ENCODE results near the gene CCDC146. TPM values are rescaled to one million over a fixed set of nuclear protein-coding genes. Genes with fewer than 3 reads are reported as not detected.

CCDC146 gene
- total RNA-seq, 1 experiment from 2014 or later, result 0.72 TPM

GRCh38 chr7:77254915-77255314 is 132.5 kb downstream of the CCDC146 start:
- H3K18ac ChIP-seq (ENCODE audit: insufficient read length, low read depth, low read length), result no peak overlapping the region
- H2BK15ac ChIP-seq (ENCODE audit: low read depth, low read length), result no peak overlapping the region
- WGBS (ENCODE audit: extremely low coverage, insufficient read length, low lambda C conversion rate), result no CpG with 5 or more reads among the region's 2 CpGs
- no peak for TF ChIP-seq CTCF (conservative IDR thresholded peaks at IDR 0.05)
- no peak for DNase-seq
- H3K4me1 ChIP-seq (ENCODE audit: insufficient read depth, low read length), result peaks cover 2% of the 10 kb centered on the region
- H3K27ac Mint-ChIP-seq, result no peak overlapping the region
- H3K27me3 ChIP-seq (ENCODE audit: insufficient read depth, low read length), result no peaks in the 10 kb centered on the region
- H3K4me3 Mint-ChIP-seq, result no peak overlapping the region
- H4K5ac ChIP-seq (ENCODE audit: insufficient read length, low read depth, low read length), result no peak overlapping the region
- no peak overlapping the region for H3K56ac ChIP-seq (ENCODE audit: insufficient read length, low read depth, low read length)
- no peak overlapping the region for H3T11ph ChIP-seq (ENCODE audit: low read length)
- H3K9me3 ChIP-seq (ENCODE audit: control insufficient read depth, low read depth, low read length), result no peaks in the 10 kb centered on the region
- H3K4ac ChIP-seq (ENCODE audit: low read depth, low read length), result no peak overlapping the region
- no peak overlapping the region for H3K27ac ChIP-seq (ENCODE audit: insufficient read length, low read depth, low read length)
- H2BK120ac ChIP-seq (ENCODE audit: low read depth, low read length, poor library complexity, severe bottlenecking), result no peak overlapping the region
- H2BK20ac ChIP-seq (ENCODE audit: low read depth, low read length, poor library complexity, severe bottlenecking), result no peak overlapping the region
- H3K14ac ChIP-seq (ENCODE audit: insufficient read depth, low read length), result no peak overlapping the region
- H4K91ac ChIP-seq (ENCODE audit: insufficient read length, low read depth, low read length), result no peak overlapping the region
- H3K27me3 Mint-ChIP-seq (ENCODE audit: low read depth), result no peaks in the 10 kb centered on the region; the same call in none of the 2 replicates
- no peak overlapping the region for H3K9ac ChIP-seq (ENCODE audit: extremely low read depth, insufficient read length, low read length)
- no peak overlapping the region for H2BK12ac ChIP-seq (ENCODE audit: insufficient read length, low read depth, low read length)
- H3K79me2 ChIP-seq (ENCODE audit: insufficient read depth, low read length), result no peaks in the 10 kb centered on the region
- H3K9me3 Mint-ChIP-seq, result no peaks in the 10 kb centered on the region; a peak in 1 of 5 replicates
- H4K8ac ChIP-seq (replicated peaks; ENCODE audit: insufficient read length, low read depth, low read length), result no peak overlapping the region
- no peaks in the 10 kb centered on the region for H3K23me2 ChIP-seq (ENCODE audit: insufficient read length, low read depth, low read length, poor library complexity, severe bottlenecking)
- H3K36me3 Mint-ChIP-seq (ENCODE audit: insufficient read depth in 1 of 3, low read depth in 3 of 3), result no peaks in the 10 kb centered on the region
- H3K23ac ChIP-seq (ENCODE audit: insufficient read length, low read depth, low read length), result no peak overlapping the region
- H4K20me1 ChIP-seq (ENCODE audit: control insufficient read depth, insufficient read depth, insufficient read length), result no peaks in the 10 kb centered on the region
- no peak overlapping the region for H2AFZ ChIP-seq (ENCODE audit: low read length)
- peaks cover 5 to 6% of the 10 kb centered on the region in 2 experiments for H3K4me1 Mint-ChIP-seq
- no peaks in the 10 kb centered on the region for H3K79me1 ChIP-seq (ENCODE audit: insufficient read depth, low read depth, low read length, poor library complexity, severe bottlenecking)
- no peak overlapping the region for H2BK5ac ChIP-seq (ENCODE audit: insufficient read length, low read length)
- H3K4me2 ChIP-seq (ENCODE audit: insufficient read depth, insufficient read length, low read length), result no peak overlapping the region
- no peak overlapping the region for H2AK5ac ChIP-seq (ENCODE audit: insufficient read length, low read length)

Measured in H9 (cell line).